GM19043 (cell line): ENCODE data around the gene KRTAP10-1.
"Not testable (repeated sequence)": the region's sequence is repeated elsewhere in the genome, so short reads cannot be mapped to it uniquely, and the experiment has no call there.

Source experiments
- ATAC-seq: cut with Tn5 transposase; IDR thresholded peaks from one replicate; pipeline ENCODE4 v1.9.1; 2021; ENCODE audit warnings: low read depth; ENCODE audit not compliant: unreplicated experiment

The KRTAP10-1 gene, protein sequence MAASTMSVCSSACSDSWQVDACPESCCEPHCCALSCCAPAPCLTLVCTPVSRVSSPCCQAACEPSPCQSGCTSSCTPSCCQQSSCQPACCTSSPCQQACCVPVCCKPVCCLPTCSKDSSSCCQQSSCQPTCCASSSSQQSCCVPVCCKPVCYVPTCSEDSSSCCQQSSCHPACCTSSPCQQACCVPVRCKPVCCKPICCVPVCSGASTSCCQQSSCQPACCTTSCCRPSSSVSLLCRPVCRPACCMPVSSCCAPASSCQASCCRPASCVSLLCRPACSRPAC

GRCh38 chr21:44539991-44540666 lies at the start of gene KRTAP10-1:
Gene KRTAP10-1 (minus strand): TSS chr21:44540195. CDS start chr21:44540150, 45 bp downstream.
- ATAC-seq: no peak

DNA sequence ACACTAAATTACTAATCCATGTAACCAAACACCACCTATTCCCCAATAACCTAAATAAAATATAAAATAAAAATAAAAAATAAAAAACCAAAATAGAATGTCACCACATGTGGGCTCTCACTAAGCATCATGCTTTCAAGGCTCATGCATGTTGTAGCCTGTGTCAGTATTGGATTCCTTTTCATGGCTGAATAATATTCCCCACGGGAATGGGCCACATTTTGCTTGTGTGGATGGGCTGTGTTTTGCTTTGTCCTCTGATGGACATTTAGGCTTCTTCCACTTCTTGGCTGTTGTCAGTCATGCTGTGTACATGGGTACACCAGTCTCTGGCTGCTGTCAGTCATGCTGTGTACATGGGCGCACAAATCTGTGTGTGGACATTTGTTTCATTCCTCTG lies 49.1 kb upstream of the KRTAP10-1 start:
- ATAC-seq: no peak

DNA sequence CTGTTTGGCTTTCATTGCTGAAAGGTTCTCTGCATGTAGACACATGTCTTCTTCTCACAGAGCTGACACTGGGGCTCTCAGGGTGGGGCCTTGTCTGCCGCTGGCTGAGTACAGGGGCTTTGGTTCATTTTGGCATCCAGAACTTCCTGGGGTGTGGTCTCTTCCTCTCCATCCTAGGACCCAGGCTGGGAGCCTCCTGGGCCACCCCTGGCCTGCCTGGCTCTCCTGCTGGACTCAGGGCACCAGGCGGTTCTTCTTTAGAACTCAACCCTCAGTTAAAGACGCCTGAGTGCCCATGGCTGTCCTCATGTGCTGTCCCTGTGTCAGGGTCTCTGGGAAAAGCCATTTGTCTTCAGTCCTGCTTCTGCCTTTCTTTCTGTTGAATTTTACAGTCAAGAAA lies 45.9 kb upstream of the KRTAP10-1 start:
- ATAC-seq: no peak

- no peak for ATAC-seq
Observed at GRCh38 chr21:44583800-44584147, 43.8 kb upstream of the KRTAP10-1 start.

GRCh38 chr21:44583089-44583799 lies 43.2 kb upstream of the KRTAP10-1 start:
- no peak for ATAC-seq

DNA sequence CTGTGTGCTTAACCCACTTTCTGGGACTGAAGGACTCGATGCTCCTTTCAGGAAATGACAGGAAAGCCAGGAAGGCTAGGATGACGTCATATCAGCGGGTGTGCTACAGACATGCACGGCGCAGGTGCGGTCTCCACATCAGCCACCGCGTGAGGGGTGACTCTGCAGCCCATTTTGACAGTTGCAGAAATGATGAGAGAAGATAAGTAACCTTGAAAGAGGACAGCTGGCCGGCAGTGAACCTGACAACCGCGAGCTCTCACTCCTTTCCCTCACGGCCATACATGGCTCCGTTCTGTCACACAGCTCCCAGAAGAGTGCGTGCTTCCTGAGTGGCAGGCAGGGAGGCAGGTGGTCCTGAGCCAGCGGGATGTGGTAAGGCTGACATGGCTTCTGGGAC lies 42.1 kb upstream of the KRTAP10-1 start:
- no peak for ATAC-seq

DNA sequence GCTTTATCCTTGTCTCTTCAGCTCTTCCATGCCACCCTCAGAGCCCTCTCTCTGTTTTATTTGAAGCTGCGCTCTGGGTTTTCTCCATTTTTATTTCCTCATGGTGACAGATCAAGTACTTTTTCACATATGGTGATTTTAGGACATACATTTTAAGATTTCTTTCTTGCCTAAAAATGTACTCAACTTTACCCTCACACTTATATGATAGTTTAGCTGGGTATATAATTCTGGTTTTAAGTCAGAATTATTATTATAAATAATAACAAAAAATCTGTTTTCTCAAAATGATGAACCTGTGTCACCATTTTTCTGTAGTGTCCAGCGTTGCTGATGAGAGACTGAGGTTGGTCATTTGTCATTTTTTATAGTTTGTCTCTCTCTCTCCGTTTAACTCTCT lies 41.2 kb upstream of the KRTAP10-1 start:
- ATAC-seq: no peak

DNA sequence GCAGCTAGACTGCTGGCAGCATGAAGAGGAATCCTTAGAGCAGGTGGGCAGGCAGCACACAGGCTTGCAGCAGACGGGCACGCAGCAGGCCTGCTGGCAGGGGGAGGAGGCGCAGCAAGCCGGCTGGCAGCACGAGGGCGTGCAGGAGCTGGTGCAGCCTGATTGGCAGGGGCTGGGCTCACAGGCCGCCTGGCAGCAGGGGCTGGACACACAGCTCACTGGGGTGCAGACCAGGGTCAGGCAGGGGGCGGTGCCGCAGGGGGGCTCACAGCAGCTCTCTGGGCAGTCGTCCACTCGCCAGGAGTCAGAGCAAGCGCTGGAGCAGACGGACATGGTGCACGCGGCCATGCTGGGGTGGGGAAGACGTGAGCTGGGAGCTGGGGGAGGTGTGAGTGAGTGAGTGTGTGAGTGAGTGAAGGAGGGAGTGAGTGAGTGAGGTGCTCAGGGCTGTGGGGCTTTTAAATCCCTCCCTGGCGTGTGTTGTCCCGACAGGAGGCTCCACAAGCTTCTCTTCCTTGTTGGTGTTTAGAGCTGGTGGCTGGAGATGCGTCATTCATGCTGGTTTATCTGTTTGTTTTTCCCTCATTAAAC lies 40.3 kb upstream of the KRTAP10-1 start, which contains the start of gene KRTAP10-5:
Gene KRTAP10-5 (minus strand): TSS at position 374 of the 591 bp plus-strand sequence. CDS start 26 bp downstream, at position 348.
- ATAC-seq: not testable (repeated sequence)

GRCh38 chr21:44579833-44580144 lies 39.8 kb upstream of the KRTAP10-1 start:
- no peak for ATAC-seq

GRCh38 chr21:44579056-44579832 lies 39.2 kb upstream of the KRTAP10-1 start:
- ATAC-seq: no peak

- ATAC-seq: no peak
Observed at GRCh38 chr21:44578371-44579055, 38.5 kb upstream of the KRTAP10-1 start.

DNA sequence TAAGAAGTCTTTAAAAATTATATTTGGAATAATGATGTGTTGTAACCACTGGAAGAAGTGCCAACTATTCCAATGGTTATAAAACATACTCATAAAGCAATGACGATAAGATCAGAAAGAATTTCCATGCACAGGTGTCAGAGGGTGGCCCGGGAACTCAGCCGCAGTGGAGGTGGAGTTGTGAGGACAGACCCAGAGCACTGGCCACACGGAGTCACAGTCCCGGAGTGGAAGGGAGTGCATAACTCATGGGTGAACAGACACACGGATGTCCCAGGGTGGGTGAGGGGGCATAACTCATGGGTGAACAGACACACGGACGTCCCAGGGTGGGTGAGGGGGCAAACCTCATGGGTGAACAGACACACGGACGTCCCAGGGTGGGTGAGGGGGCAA lies 36.0 kb upstream of the KRTAP10-1 start:
- ATAC-seq: no peak

DNA sequence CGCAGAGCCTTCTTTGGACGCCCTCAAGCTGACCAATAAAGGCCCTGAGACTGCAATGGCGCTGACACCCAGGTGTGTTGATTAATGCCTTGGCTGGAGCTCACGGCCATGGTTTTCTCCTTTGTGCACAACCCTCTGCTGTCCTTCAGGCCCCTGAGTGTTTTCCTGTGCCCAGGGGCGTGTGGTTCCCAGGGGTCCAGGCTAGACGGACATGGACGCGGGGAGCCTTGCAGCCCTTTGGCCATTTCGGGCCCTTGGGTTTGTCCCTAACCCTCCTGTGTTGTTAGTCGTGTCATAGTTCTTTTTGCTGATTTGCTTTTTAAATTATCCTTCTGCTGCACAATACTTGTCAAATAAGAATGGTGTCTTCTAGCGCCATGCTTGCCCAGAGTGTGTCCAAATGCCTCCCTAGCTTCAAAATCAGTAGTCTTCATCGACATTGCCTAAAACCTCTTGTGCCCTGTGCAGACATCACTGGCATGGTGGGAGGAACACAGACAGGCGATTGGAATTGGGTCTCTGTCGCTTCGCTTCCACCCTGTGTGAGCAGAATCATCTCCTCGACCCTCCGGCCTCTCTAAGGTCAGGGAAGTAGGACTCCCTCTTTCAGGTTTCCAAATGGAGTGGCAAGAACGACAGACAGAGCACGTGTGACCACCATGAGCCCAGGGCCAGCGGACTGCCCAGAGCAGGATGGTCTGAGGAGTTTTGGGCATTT lies 35.5 kb upstream of the KRTAP10-1 start:
- ATAC-seq: no peak

GRCh38 chr21:44574457-44575306 lies 34.7 kb upstream of the KRTAP10-1 start:
- no peak for ATAC-seq

DNA sequence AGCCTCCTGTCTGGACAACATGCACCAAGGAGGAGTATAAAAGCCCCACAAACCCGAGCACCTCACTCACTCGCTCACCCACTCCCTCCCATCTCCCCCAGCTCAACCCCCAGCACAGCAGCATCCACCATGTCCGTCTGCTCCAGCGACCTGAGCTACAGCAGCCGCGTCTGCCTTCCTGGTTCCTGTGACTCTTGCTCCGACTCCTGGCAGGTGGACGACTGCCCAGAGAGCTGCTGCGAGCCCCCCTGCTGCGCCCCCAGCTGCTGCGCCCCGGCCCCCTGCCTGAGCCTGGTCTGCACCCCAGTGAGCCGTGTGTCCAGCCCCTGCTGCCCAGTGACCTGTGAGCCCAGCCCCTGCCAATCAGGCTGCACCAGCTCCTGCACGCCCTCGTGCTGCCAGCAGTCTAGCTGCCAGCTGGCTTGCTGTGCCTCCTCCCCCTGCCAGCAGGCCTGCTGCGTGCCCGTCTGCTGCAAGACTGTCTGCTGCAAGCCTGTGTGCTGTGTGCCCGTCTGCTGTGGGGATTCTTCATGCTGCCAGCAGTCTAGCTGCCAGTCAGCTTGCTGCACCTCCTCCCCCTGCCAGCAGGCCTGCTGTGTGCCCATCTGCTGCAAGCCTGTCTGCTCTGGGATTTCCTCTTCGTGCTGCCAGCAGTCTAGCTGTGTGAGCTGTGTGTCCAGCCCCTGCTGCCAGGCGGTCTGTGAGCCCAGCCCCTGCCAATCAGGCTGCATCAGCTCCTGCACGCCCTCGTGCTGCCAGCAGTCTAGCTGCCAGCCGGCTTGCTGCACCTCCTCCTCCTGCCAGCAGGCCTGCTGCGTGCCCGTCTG lies 33.8 kb upstream of the KRTAP10-1 start, which contains the start of gene KRTAP10-4:
Gene KRTAP10-4 (plus strand): TSS at position 100 of the 827 bp plus-strand sequence. CDS start 30 bp downstream, at position 130.
- not testable (repeated sequence) for ATAC-seq

DNA sequence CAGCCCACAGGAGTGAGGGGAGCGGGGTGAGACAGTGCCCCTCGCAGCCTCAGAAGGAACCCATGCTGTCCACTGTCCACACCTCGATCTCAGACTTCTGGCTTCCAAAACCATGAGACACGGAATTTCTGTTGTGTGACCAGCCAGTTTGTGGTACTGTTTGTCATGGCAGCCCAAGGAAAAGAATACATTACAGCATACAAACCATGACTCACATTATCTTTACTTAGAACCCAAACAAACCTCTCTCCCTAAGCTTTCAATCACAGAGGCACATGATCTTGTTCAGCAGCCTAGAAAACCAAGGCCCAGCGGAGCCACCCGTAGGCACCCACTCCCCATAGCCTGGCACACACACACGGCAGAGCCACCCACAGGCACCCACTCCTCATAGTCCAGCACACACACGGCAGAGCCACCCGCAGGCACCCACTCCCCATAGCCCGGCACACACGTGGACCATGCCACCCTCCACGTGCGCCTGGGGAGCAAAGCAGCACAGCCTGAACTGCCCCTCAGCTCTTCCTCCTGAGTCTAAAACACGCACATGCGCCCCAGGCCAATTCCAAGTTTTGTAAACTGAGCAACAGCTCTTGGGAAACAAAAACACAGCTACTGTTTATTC lies 33.1 kb upstream of the KRTAP10-1 start:
- no peak for ATAC-seq
